Duodenal mucosa (tissue), 2 donors: Measurements from ENCODE around the gene PPIA.

Experiments used
- H3K27ac ChIP-seq: one replicate; pipeline ENCODE4 v1.7.0; 2013; ENCODE audit warnings: low read depth, low read length
- H3K27me3 ChIP-seq, 2 donors: one replicate each; pipeline ENCODE4 v1.7.0; 2013; ENCODE audit warnings: low read length in 2 of 2, control low read depth in 1 of 2; ENCODE audit not compliant: insufficient read depth in 2 of 2, control insufficient read depth in 1 of 2
- H3K36me3 ChIP-seq, 2 donors: one replicate each; pipeline ENCODE4 v1.7.0; 2013; ENCODE audit warnings: low read length in 2 of 2, control low read depth in 1 of 2; ENCODE audit not compliant: insufficient read depth in 2 of 2, control insufficient read depth in 1 of 2
- H3K4me1 ChIP-seq, 2 donors: one replicate each; pipeline ENCODE4 v1.7.0; 2013; ENCODE audit warnings: low read length in 2 of 2, control low read depth in 1 of 2; ENCODE audit not compliant: insufficient read depth in 2 of 2, control insufficient read depth in 1 of 2
- H3K4me3 ChIP-seq, 2 donors: one replicate each; pipeline ENCODE4 v1.7.0; 2013; ENCODE audit warnings: low read length in 2 of 2, low read depth in 1 of 2
- H3K9ac ChIP-seq, 2 donors: one replicate each; pipeline ENCODE4 v1.7.0; 2013; ENCODE audit warnings: low read length in 2 of 2, low read depth in 1 of 2
- H3K9me3 ChIP-seq, 2 donors: one replicate each; pipeline ENCODE4 v1.7.0; 2013; ENCODE audit warnings: low read length in 2 of 2, control low read depth in 1 of 2; ENCODE audit not compliant: control insufficient read depth in 1 of 2

The PPIA gene

GRCh38 chr7:44847509-44847919 lies 51.0 kb downstream of the PPIA start:
- H3K36me3 ChIP-seq, result peaks cover under 1 to 3% of the 10 kb centered on the region in 2 donors
- H3K4me3 ChIP-seq, result peak overlapping the region; percentile 96 to 98
- H3K27ac ChIP-seq, result peak overlapping the region; percentile 96
- peak overlapping the region; percentile 94 to 99 for H3K9ac ChIP-seq
- H3K9me3 ChIP-seq, result no peaks in the 10 kb centered on the region
- H3K27me3 ChIP-seq, result no peaks in the 10 kb centered on the region
- H3K4me1 ChIP-seq, result peaks cover 13 to 17% of the 10 kb centered on the region in 2 donors

DNA sequence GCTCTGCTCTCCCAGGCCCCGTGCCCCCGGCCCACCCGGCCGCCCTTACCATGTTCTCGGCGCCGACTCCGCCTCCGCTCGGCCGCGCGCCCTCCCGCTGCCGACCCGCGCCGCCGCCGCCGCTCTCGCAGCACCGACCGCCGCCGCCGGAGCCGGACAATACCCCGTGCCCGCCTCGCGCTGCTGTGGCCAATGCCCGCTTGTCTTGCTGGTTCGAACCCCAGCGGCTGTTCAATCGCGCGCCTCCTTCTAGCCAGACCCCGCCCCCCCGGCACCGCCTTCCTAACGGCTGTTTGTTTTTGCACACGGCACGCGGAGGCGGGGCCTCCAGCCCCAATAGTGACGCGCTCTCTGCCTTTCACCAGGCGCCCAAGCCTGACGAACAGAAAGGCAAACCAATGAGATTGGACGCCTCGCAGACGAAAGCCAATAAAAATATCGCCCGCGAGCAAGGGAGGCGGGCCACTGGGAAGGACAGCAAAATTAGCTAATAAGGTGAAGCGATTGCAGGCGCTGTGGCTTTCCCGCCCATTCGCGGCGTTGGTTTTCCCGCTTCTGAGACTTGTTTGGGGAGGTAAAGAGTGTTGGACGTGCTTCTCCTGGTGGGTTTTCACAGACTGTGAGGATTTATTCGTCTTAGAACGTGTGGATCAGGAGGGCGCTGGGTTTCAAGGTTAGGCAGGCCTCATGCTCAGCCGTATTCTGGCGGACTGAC lies 51.6 kb downstream of the PPIA start, which contains the start of gene H2AZ2:
TSS of gene H2AZ2 (minus strand) at position 168 of the 715 bp plus-strand sequence. CDS start at position 52, 116 bp downstream.
- peak within 1 kb of the TSS; percentile 96 for H3K27ac ChIP-seq
- H3K4me1 ChIP-seq, result peaks cover 13 to 17% of the 10 kb centered on the region in 2 donors
- H3K4me3 ChIP-seq, result peak within 1 kb of the TSS; percentile 96 to 98
- no peaks in the 10 kb centered on the region for H3K36me3 ChIP-seq
- no peaks in the 10 kb centered on the region for H3K9me3 ChIP-seq
- H3K9ac ChIP-seq, result peak within 1 kb of the TSS; percentile 94 to 99
- H3K27me3 ChIP-seq, result no peaks in the 10 kb centered on the region

- Histone ChIP-seq H3K4me3 (no peak overlapping the region), H3K4me1 (peaks cover 13 to 17% of the 10 kb centered on the region in 2 donors), H3K27ac (no peak overlapping the region), H3K9me3 (no peaks in the 10 kb centered on the region), H3K36me3 (no peaks in the 10 kb centered on the region), H3K9ac (peak overlapping the region in 1 of 2 donors; percentile 92), H3K27me3 (no peaks in the 10 kb centered on the region)
Measured at GRCh38 chr7:44849259-44849884, 52.9 kb downstream of the PPIA start.

DNA sequence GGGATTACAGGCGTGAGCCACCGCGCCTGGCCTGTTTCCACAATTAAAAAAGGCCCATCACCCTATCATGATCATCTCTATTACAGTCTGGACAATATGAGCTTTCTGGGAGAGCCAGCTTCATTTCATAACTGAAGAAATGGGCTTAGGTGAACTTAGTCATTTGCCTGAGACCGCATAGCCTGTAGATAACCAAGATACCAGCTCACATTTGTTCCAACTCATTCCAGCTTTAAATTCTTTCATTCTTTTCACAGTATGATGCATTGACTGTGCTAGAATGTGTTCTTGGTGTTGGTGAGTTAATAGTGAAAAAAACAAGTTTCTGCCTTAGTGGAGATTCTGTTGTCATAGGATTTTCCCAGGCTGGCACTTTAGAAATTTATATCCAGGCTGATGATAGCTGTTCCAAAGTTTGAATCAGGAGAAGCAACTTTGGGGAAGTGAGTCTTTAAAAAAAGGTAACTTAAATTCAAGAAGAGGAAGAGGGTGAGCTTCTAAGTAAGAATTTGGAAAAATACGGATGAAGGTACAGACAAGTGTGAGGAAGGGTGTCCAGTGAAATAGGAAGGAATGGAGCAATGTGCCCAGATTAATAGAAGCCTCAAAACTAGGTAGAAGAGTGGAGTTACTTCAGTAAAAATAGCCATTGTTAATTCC lies 53.5 kb downstream of the PPIA start:
- Histone ChIP-seq H3K4me1 (peaks cover 11 to 17% of the 10 kb centered on the region in 2 donors), H3K36me3 (no peaks in the 10 kb centered on the region), H3K27me3 (no peaks in the 10 kb centered on the region), H3K27ac (no peak overlapping the region), H3K4me3 (no peak overlapping the region), H3K9me3 (no peaks in the 10 kb centered on the region), H3K9ac (no peak overlapping the region)

DNA sequence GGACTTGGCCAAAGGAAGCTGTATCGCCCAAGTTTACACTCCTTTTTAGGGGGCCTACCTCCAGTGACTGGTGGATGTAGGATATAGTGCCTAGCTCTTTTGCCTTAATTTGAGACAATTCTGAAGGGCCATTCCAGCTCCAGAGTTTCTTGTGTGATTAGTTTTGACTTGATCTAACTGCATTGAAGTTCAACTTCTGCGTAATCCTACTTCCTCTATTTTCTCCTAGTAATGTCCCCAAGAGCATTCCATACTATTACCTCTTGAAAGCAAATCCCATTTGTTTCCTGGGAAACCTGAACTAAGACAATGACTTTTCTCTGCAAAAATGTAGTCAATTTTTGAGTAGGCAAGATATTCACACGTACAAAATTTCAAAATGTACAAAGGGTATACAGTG lies 56.1 kb downstream of the PPIA start:
- Histone ChIP-seq H3K9ac (no peak overlapping the region), H3K9me3 (no peaks in the 10 kb centered on the region), H3K27me3 (no peaks in the 10 kb centered on the region), H3K27ac (no peak overlapping the region), H3K4me3 (no peak overlapping the region), H3K4me1 (no peaks in the 10 kb centered on the region), H3K36me3 (no peaks in the 10 kb centered on the region)
